GM12892 (cell line): Measurements from ENCODE around the gene GDF2.

Source experiments
- POLR2A ChIP-seq: IDR thresholded peaks from 2 replicates; pipeline ENCODE4 v1.6.1; 2011; ENCODE audit warnings: low read depth, low read length, control low read depth
- TAF1 ChIP-seq: IDR thresholded peaks from 2 replicates; pipeline ENCODE4 v1.6.1; 2011; ENCODE audit warnings: low read depth, mild to moderate bottlenecking, control low read depth, low read length, borderline replicate concordance

- TF ChIP-seq POLR2A (no peak), TAF1 (no peak)
These were observed 13.5 kb upstream of the GDF2 start for GRCh38 chr10:47308775-47309174.
